K562 (cell line): ENCODE data around the gene HDAC6. TPM values are rescaled to one million over a fixed set of nuclear protein-coding genes. Genes with fewer than 3 reads are reported as not detected.

ENCODE experiments used
- ATAC-seq: fragments of 200-7000 bp; cut with Tn5 transposase; 3 replicates; pipeline ENCODE4 v1.9.1; 2020; ENCODE audit warnings: moderate library complexity
- BruUV-seq: library from RNA; stranded (reverse); fragments of 400-500 nt; replicated peaks from 2 replicates; lab custom pipeline; 2021; lab: Mats Ljungman, UMichigan
- CTCF ChIA-PET: fragments of 300-600 bp; formaldehyde crosslinking; extraction: SDS; loops from one replicate; lab custom pipeline; 2021; ENCODE audit warnings: low intra/inter-chr PET ratio; lab: Yijun Ruan, JAX
- POLR2A ChIA-PET: fragments of 300-600, 350-650 bp; sonication (Branson Sonifier 250); formaldehyde crosslinking; extraction: SDS; loops from one replicate; lab custom pipeline; 2021; ENCODE audit warnings: antibody characterized with exemption, inconsistent platforms; lab: Yijun Ruan, JAX
- DNase-seq, 4 experiments: peaks; one replicate each; pipeline versions ENCODE4 v3.0.0 to v3.0.0-alpha.2; 2011 to 2018; ENCODE audit warnings: low spot score in 3 of 4, mixed read lengths in 3 of 4; ENCODE audit errors: extremely low read depth in 1 of 4
- FAIRE-seq: peaks from 2 replicates; lab custom pipeline; 2011; peaks lifted over from hg19 to GRCh38; lab: Jason Lieb, UNC
- H2AFZ ChIP-seq: 2 replicates; pipeline ENCODE4 v1.6.0; 2011; ENCODE audit warnings: low read depth, low read length, control low read depth, inconsistent platforms
- H3K27ac ChIP-seq: fragments of 200-600 bp; 3 replicates; pipeline ENCODE4 v1.8.0; 2011; ENCODE audit warnings: low read depth, mild to moderate bottlenecking, control low read depth, inconsistent platforms, low read length, moderate library complexity, mixed read lengths; ENCODE audit errors: extremely low read depth
- H3K27me3 ChIP-seq, 2 experiments: fragments of 300-600 bp in 1 of 2; 2 replicates in 1 of 2; 3 replicates in 1 of 2; pipeline versions ENCODE4 v1.6.0 to v1.8.0; 2011; ENCODE audit warnings: inconsistent platforms in 2 of 2, low read length in 2 of 2, mild to moderate bottlenecking in 1 of 2, mixed read lengths in 1 of 2, moderate library complexity in 1 of 2; ENCODE audit not compliant: control insufficient read depth in 2 of 2, insufficient read depth in 2 of 2
- H3K36me3 ChIP-seq: fragments of 300-600 bp; 3 replicates; pipeline ENCODE4 v1.8.0; 2011; ENCODE audit warnings: mild to moderate bottlenecking, low read length, inconsistent platforms; ENCODE audit not compliant: control insufficient read depth, insufficient read depth
- H3K4me1 ChIP-seq, 2 experiments: fragments of 200-600 bp in 1 of 2; replicated peaks in 1 of 2; 2 replicates in 1 of 2; 3 replicates in 1 of 2; pipeline versions ENCODE4 v1.5.1 to v1.8.0; 2011; ENCODE audit warnings: inconsistent platforms in 2 of 2, low read length in 2 of 2, mild to moderate bottlenecking in 1 of 2, mixed read lengths in 1 of 2, moderate library complexity in 1 of 2; ENCODE audit not compliant: control insufficient read depth in 2 of 2, insufficient read depth in 2 of 2
- H3K4me2 ChIP-seq: 2 replicates; pipeline ENCODE4 v1.6.1; 2011; ENCODE audit warnings: low read length, control low read depth, inconsistent platforms, mixed read lengths; ENCODE audit not compliant: insufficient read depth
- H3K4me3 ChIP-seq: fragments of 200-600 bp; sonication (generic), shearing (Covaris generic); 2 replicates; pipeline ENCODE4 v1.5.1; 2016; ENCODE audit warnings: control low read depth, inconsistent platforms
- H3K79me2 ChIP-seq: fragments of 200-600 bp; 3 replicates; pipeline ENCODE4 v1.8.0; 2011; ENCODE audit warnings: low read length, inconsistent platforms; ENCODE audit not compliant: control insufficient read depth, insufficient read depth
- H3K9ac ChIP-seq, 2 experiments: 2 replicates each; pipeline versions ENCODE4 v1.6.0 to v1.6.1; 2011; ENCODE audit warnings: low read depth in 2 of 2, low read length in 2 of 2, control low read depth in 1 of 2, inconsistent platforms in 1 of 2, mild to moderate bottlenecking in 1 of 2, mixed read lengths in 1 of 2; ENCODE audit not compliant: insufficient read depth in 1 of 2
- H3K9me1 ChIP-seq: one replicate; pipeline ENCODE4 v1.6.0; 2011; ENCODE audit warnings: inconsistent platforms, mild to moderate bottlenecking, low read length, moderate library complexity; ENCODE audit not compliant: control insufficient read depth, insufficient read depth
- H3K9me3 ChIP-seq: replicated peaks from 2 replicates; pipeline ENCODE4 v1.5.1; 2011; ENCODE audit warnings: low read depth, low read length, inconsistent platforms; ENCODE audit not compliant: control insufficient read depth, insufficient read depth
- H4K20me1 ChIP-seq: replicated peaks from 2 replicates; pipeline ENCODE4 v1.6.1; 2011; ENCODE audit warnings: low read length, inconsistent platforms, mixed read lengths; ENCODE audit not compliant: control insufficient read depth, insufficient read depth
- FUS ChIP-seq: fragments of 200-400 bp; formaldehyde crosslinking; optimal IDR thresholded peaks from 2 replicates; pipeline ENCODE3; 2017; ENCODE audit warnings: low read depth, low read length
- PML ChIP-seq: IDR thresholded peaks from 2 replicates; pipeline ENCODE4 v1.6.1; 2012; ENCODE audit warnings: low read length, inconsistent platforms
- RCOR1 ChIP-seq, 2 experiments: IDR thresholded peaks; 2 replicates each; pipeline ENCODE4 v1.6.1; 2012; ENCODE audit warnings: low read depth in 2 of 2, low read length in 2 of 2, borderline replicate concordance in 1 of 2, improper control_type of control experiment in 1 of 2
- SAFB2 ChIP-seq: fragments of 200-400 bp; formaldehyde crosslinking; IDR thresholded peaks from 2 replicates; pipeline ENCODE4 v1.6.1; 2018; ENCODE audit warnings: borderline replicate concordance, low read length, low read depth, moderate library complexity; ENCODE audit not compliant: severe bottlenecking
- SETDB1 ChIP-seq: IDR thresholded peaks from one replicate; pipeline ENCODE4 v1.6.1; 2012; ENCODE audit warnings: low read length, control low read depth, inconsistent platforms
- SIRT6 ChIP-seq: IDR thresholded peaks from one replicate; pipeline ENCODE4 v1.6.1; 2012; ENCODE audit warnings: low read depth, mild to moderate bottlenecking, control low read depth, inconsistent platforms, low read length, moderate library complexity
- SMAD3 ChIP-seq: fragments of 450-650 bp; formaldehyde crosslinking; conservative IDR thresholded peaks from 2 replicates; pipeline ENCODE4 v1.4.0; 2020; ENCODE audit warnings: mild to moderate bottlenecking
- SP1 ChIP-seq: sonication (generic); formaldehyde crosslinking; IDR thresholded peaks from 2 replicates; pipeline ENCODE4 v1.8.1; 2022; ENCODE audit warnings: mild to moderate bottlenecking, missing genetic modification reagents
- U2AF2 ChIP-seq: fragments of 200-400 bp; formaldehyde crosslinking; optimal IDR thresholded peaks from 2 replicates; pipeline ENCODE3; 2017; ENCODE audit warnings: low read depth, mild to moderate bottlenecking, low read length
- ZEB2 ChIP-seq: fragments of 450-650 bp; IDR thresholded peaks from 2 replicates; pipeline ENCODE4 v1.6.1; 2016
- ZFP30 ChIP-seq: fragments of 250-450 bp; sonication (Bioruptor Pico); IDR thresholded peaks from 2 replicates; pipeline ENCODE4 v1.8.0; 2022; ENCODE audit warnings: moderate library complexity, mild to moderate bottlenecking, inconsistent platforms, borderline replicate concordance
- ZNF12 ChIP-seq: sonication (generic); formaldehyde crosslinking; IDR thresholded peaks from 2 replicates; pipeline ENCODE4 v1.4.0; 2020; ENCODE audit warnings: mild to moderate bottlenecking, missing genetic modification reagents
- ZNF184 ChIP-seq: sonication (generic); formaldehyde crosslinking; IDR thresholded peaks from 2 replicates; pipeline ENCODE4 v1.5.0; 2020; ENCODE audit warnings: missing genetic modification reagents
- ZNF324 ChIP-seq: fragments of 250-450 bp; sonication (Bioruptor Pico); IDR thresholded peaks from 2 replicates; pipeline ENCODE4 v1.4.0; 2020; ENCODE audit warnings: mild to moderate bottlenecking
- WGBS: fragments of 100-300 bp; shearing (Covaris generic); methylation state at CpG from one replicate; pipeline ENCODE4 v1.1.6; 2016; ENCODE audit warnings: low coverage, mixed read lengths; ENCODE audit not compliant: insufficient coverage; ENCODE audit errors: missing lambda C conversion rate; 5-methylcytosine and 5-hydroxymethylcytosine counted together
- in situ Hi-C: fragments of 300-500 bp; cut with MboI; formaldehyde crosslinking; loops from 4 replicates; pipeline ENCODE4 v1.15.0; 2018; ENCODE audit warnings: inconsistent platforms, mixed read lengths
- intact Hi-C: fragments of 100-400 bp; cut with micrococcal nuclease; formaldehyde crosslinking; loops from 2 replicates; pipeline ENCODE4 v1.14.2; 2022
- polyA plus RNA-seq, 8 experiments: library from polyadenylated mRNA; depleted of rRNA in 4 of 8; stranded (reverse) in 5 of 8; unstranded in 3 of 8; fragments of >200 nt; fragmentation: Nextera tagmentation in 2 of 8; fragmentation: Illumina TruSeq in 1 of 8; extraction: Ambion mirVana in 2 of 8; extraction: Trizol in 1 of 8; gene quantifications; 2 replicates each; pipeline versions ENCODE4 v1.2.1 to v1.2.3, GENCODE V29; 2011 to 2014; ENCODE audit warnings: inconsistent platforms in 1 of 8, missing spikeins in 1 of 8
- total RNA-seq, 7 experiments: library from RNA; depleted of rRNA in 6 of 7; stranded (reverse); fragments of >200 nt in 6 of 7; fragmentation: Illumina TruSeq in 2 of 7; extraction: Trizol in 2 of 7; gene quantifications; 2 replicates each; pipeline versions ENCODE4 v1.2.1 to v1.2.3, GENCODE V29; 2011 to 2021; ENCODE audit warnings: low replicate concordance in 1 of 7
- TF ChIP-seq, protein P1 (sequence below), 2 experiments: IDR thresholded peaks in 1 of 2; conservative IDR thresholded peaks in 1 of 2; 2 replicates each; pipeline ENCODE4 v1.6.1; 2016; ENCODE audit warnings: low read depth in 2 of 2, mild to moderate bottlenecking in 1 of 2, missing compliant biosample characterization in 1 of 2, missing genetic modification characterization in 1 of 2, moderate library complexity in 1 of 2
- TF ChIP-seq, protein P2 (sequence below): fragments of 450-650 bp; formaldehyde crosslinking; IDR thresholded peaks from 2 replicates; pipeline ENCODE4 v1.4.0; 2020; ENCODE audit warnings: mild to moderate bottlenecking
- TF ChIP-seq, protein P3 (sequence below): fragments of 450-650 bp; IDR thresholded peaks from 2 replicates; pipeline ENCODE4 v1.6.1; 2016; ENCODE audit warnings: low read depth, mild to moderate bottlenecking, moderate library complexity
- TF ChIP-seq, protein P4 (sequence below): fragments of 250-450 bp; sonication (Bioruptor Pico); IDR thresholded peaks from 2 replicates; pipeline ENCODE4 v1.8.0; 2022; ENCODE audit warnings: inconsistent platforms

The HDAC6 gene
- total and polyA plus RNA-seq, 9 of the 15 experiments (the other 6 are each of a cell fraction or from before 2014, with no cell fraction given), result 29.9 to 101 (median 71.2) TPM

DNA sequence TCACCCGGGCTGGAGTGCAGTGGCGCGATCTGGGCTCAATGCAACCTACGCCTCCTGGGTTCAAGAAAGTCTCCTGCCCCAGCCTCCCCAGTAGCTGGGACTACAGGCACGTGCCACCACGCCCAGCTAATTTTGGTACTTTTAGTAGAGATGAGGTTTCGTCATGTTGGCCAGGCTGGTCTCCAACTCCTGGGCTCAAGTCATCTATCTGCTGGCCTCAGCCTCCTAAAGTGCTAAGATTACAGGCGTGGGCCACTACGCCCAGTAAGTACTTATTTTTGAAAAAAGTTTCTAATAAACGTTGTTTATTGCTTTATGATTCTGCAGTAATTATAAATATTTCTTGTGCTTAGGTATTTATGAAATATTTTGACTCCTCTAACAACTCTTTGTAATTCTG, 37.8 kb downstream of the HDAC6 start:
- H3K27me3 ChIP-seq, result no peaks in the 10 kb centered on the region
- peaks cover 0 to 3% of the 10 kb centered on the region in 2 experiments; a peak in 2 of 5 replicates for H3K4me1 ChIP-seq
- H4K20me1 ChIP-seq, result no peaks in the 10 kb centered on the region
- no peak for FAIRE-seq
- WGBS, result 68% methylated on average over 6 of the region's 10 CpGs
- H3K27ac ChIP-seq, result no peak overlapping the region
- H2AFZ ChIP-seq, result no peak overlapping the region
- in situ Hi-C loops (no loop called here), intact Hi-C loops (no loop called here)
- no peaks in the 10 kb centered on the region for H3K9me1 ChIP-seq
- no peaks in the 10 kb centered on the region for H3K36me3 ChIP-seq
- H3K9me3 ChIP-seq, result no peaks in the 10 kb centered on the region
- no peak overlapping the region for H3K4me2 ChIP-seq
- no peak for DNase-seq
- ChIA-PET POLR2A (no interaction called here), CTCF (no interaction called here)
- H3K79me2 ChIP-seq, result no peaks in the 10 kb centered on the region
- no TSS peak for BruUV-seq
- H3K9ac ChIP-seq, result no peak overlapping the region
- no peak overlapping the region for H3K4me3 ChIP-seq
- no peak for ATAC-seq
- TF ChIP-seq RCOR1 (IDR thresholded peaks at IDR 0.05; ENCODE audit: borderline replicate concordance in 1 of 2, low read depth in 2 of 2, low read length in 2 of 2), result no peak
- TF ChIP-seq SAFB2, result no peak
- TF ChIP-seq SP1 (CRISPR knock-in tag), result no peak
- TF ChIP-seq ZEB2, result no peak
- TF ChIP-seq, protein P1, sequence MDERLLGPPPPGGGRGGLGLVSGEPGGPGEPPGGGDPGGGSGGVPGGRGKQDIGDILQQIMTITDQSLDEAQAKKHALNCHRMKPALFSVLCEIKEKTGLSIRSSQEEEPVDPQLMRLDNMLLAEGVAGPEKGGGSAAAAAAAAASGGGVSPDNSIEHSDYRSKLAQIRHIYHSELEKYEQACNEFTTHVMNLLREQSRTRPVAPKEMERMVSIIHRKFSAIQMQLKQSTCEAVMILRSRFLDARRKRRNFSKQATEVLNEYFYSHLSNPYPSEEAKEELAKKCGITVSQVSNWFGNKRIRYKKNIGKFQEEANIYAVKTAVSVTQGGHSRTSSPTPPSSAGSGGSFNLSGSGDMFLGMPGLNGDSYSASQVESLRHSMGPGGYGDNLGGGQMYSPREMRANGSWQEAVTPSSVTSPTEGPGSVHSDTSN (CRISPR knock-in tag; IDR thresholded peaks at IDR 0.05; ENCODE audit: low read depth), result no peak
- TF ChIP-seq, protein P1 (tag; conservative IDR thresholded peaks at IDR 0.05; ENCODE audit: low read depth), result no peak
- no peak for TF ChIP-seq PML
- TF ChIP-seq, protein P2, sequence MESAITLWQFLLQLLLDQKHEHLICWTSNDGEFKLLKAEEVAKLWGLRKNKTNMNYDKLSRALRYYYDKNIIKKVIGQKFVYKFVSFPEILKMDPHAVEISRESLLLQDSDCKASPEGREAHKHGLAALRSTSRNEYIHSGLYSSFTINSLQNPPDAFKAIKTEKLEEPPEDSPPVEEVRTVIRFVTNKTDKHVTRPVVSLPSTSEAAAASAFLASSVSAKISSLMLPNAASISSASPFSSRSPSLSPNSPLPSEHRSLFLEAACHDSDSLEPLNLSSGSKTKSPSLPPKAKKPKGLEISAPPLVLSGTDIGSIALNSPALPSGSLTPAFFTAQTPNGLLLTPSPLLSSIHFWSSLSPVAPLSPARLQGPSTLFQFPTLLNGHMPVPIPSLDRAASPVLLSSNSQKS (CRISPR knock-in tag), result no peak
- no peak for TF ChIP-seq U2AF2
- no peak for TF ChIP-seq ZNF324 (CRISPR knock-in tag)
- no peak for TF ChIP-seq ZNF184 (CRISPR knock-in tag)
- TF ChIP-seq SIRT6, result no peak
- no peak for TF ChIP-seq FUS
- no peak for TF ChIP-seq ZNF12 (CRISPR knock-in tag)
- TF ChIP-seq SETDB1, result no peak
- TF ChIP-seq SMAD3 (CRISPR knock-in tag), result no peak
- TF ChIP-seq ZFP30 (CRISPR knock-in tag), result no peak
- TF ChIP-seq, protein P3, sequence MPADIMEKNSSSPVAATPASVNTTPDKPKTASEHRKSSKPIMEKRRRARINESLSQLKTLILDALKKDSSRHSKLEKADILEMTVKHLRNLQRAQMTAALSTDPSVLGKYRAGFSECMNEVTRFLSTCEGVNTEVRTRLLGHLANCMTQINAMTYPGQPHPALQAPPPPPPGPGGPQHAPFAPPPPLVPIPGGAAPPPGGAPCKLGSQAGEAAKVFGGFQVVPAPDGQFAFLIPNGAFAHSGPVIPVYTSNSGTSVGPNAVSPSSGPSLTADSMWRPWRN, result no peak
- TF ChIP-seq, protein P4, sequence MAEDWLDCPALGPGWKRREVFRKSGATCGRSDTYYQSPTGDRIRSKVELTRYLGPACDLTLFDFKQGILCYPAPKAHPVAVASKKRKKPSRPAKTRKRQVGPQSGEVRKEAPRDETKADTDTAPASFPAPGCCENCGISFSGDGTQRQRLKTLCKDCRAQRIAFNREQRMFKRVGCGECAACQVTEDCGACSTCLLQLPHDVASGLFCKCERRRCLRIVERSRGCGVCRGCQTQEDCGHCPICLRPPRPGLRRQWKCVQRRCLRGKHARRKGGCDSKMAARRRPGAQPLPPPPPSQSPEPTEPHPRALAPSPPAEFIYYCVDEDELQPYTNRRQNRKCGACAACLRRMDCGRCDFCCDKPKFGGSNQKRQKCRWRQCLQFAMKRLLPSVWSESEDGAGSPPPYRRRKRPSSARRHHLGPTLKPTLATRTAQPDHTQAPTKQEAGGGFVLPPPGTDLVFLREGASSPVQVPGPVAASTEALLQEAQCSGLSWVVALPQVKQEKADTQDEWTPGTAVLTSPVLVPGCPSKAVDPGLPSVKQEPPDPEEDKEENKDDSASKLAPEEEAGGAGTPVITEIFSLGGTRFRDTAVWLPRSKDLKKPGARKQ (CRISPR knock-in tag), result no peak
